A549 (cell line): ENCODE data around the gene TAF3.

Experiments
- CBX8 ChIP-seq: fragments of 200-600 bp; sonication (generic); IDR thresholded peaks from 2 replicates; pipeline ENCODE4 v1.6.1; 2016
- CHD4 ChIP-seq: fragments of 200-600 bp; sonication (generic); IDR thresholded peaks from 2 replicates; pipeline ENCODE4 v1.6.1; 2016; ENCODE audit warnings: antibody characterized with exemption, mild to moderate bottlenecking, borderline replicate concordance
- CTCF ChIP-seq: fragments of >200 bp; sonication (Bioruptor Twin); formaldehyde crosslinking; IDR thresholded peaks from 3 replicates; pipeline ENCODE4 v1.5.1; 2016
- EP300 ChIP-seq, 2 experiments: fragments of >200 bp; sonication (Bioruptor Twin); formaldehyde crosslinking; IDR thresholded peaks; 2 replicates in 1 of 2; 3 replicates in 1 of 2; pipeline ENCODE4 v1.6.1; 2016 to 2017
- JUNB ChIP-seq: fragments of >200 bp; sonication (Bioruptor Twin); formaldehyde crosslinking; IDR thresholded peaks from 2 replicates; pipeline ENCODE4 v1.6.1; 2016
- PBX3 ChIP-seq: IDR thresholded peaks from 2 replicates; pipeline ENCODE4 v1.6.1; 2012
- POLR2A ChIP-seq: IDR thresholded peaks from 2 replicates; pipeline ENCODE4 v1.6.1; 2012; ENCODE audit warnings: mild to moderate bottlenecking, low read length
- POLR2AphosphoS2 ChIP-seq: conservative IDR thresholded peaks from 2 replicates; pipeline ENCODE4 v1.6.1; 2012; ENCODE audit warnings: low read length, improper control_type of control experiment, inconsistent platforms
- REST ChIP-seq: fragments of 200-600 bp; sonication (generic); IDR thresholded peaks from 2 replicates; pipeline ENCODE4 v1.6.1; 2016; ENCODE audit warnings: antibody characterized with exemption, mild to moderate bottlenecking, moderate library complexity
- RNF2 ChIP-seq: fragments of 200-600 bp; sonication (generic); IDR thresholded peaks from 2 replicates; pipeline ENCODE4 v1.6.1; 2016; ENCODE audit warnings: low read depth, mild to moderate bottlenecking, antibody characterized with exemption, moderate library complexity, borderline replicate concordance
- TF ChIP-seq, protein P1 (sequence below): IDR thresholded peaks from 2 replicates; pipeline ENCODE4 v1.6.1; 2012

- TF ChIP-seq, protein P1, sequence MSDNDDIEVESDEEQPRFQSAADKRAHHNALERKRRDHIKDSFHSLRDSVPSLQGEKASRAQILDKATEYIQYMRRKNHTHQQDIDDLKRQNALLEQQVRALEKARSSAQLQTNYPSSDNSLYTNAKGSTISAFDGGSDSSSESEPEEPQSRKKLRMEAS, result no peak
- TF ChIP-seq REST, result no peak
- TF ChIP-seq JUNB, result no peak
- TF ChIP-seq POLR2A, result no peak
- no peak for TF ChIP-seq CTCF
- no peak for TF ChIP-seq EP300 (IDR thresholded peaks at IDR 0.05)
- TF ChIP-seq POLR2AphosphoS2, result no peak
- TF ChIP-seq CBX8, result no peak
- TF ChIP-seq PBX3, result no peak
- no peak for TF ChIP-seq CHD4
- no peak for TF ChIP-seq RNF2
Observed at GRCh38 chr10:7829289-7829834, 11.1 kb downstream of the TAF3 start.
